GM19025 (cell line): ENCODE results near the gene JCAD.
A peak's percentile ranks its signal among the peaks of the same experiment; 100 is the strongest.
"Not testable (repeated sequence)": the region's sequence is repeated elsewhere in the genome, so short reads cannot be mapped to it uniquely, and the experiment has no call there.

Experiments used
- ATAC-seq: cut with Tn5 transposase; IDR thresholded peaks from one replicate; pipeline ENCODE4 v1.9.1; 2021; ENCODE audit warnings: mild to moderate bottlenecking, low read depth, moderate library complexity; ENCODE audit not compliant: unreplicated experiment

Gene JCAD

DNA sequence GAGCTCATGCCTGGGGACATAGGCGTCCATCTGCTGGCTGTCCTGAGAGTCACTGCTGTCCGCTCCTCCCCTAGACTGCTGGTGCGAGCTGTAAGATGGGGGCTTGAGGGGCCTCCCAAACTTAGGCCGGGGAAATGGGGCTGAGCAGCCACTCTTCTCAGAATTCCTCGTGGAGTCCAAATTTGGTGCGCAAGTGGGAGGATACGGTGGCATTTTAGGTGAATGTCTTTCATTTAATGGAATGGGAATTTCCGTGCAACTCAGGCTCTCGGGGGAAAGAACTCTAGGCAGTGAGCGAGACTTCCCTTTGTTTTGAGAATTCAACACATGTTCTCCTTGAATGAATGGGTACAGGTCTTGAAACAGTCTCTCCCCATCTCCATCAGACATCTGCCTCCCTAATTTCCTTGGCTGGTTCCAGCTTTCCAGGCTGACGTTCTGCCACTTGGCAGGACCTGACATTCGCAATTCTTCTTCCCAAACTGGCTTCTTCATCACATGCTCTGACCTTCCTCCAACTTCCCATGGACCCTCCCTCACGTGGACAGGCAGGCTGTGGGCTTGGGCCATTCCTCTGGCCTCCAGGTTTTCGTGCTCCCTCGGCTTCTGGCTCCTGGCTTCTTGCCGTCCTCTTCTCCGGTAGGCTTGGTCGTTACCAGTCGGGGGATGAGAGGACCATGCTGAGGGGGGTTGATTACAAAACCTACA is 30.1 kb downstream of the JCAD start:
- ATAC-seq: no peak

DNA sequence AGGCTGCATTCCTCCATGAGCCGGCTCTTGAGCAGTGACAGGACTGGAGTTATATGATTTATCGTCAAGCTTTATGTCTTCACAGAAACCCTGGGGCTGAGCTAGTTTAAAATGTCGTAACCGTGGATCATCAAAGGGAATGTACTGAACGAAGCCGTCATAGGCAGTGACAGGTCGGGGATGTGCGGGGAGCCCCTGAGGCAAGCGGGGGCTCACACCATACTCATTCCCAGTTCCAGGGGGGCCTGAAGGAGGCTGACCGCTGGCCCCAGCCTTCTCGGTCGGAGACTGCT is 30.7 kb downstream of the JCAD start:
- ATAC-seq: no peak

DNA sequence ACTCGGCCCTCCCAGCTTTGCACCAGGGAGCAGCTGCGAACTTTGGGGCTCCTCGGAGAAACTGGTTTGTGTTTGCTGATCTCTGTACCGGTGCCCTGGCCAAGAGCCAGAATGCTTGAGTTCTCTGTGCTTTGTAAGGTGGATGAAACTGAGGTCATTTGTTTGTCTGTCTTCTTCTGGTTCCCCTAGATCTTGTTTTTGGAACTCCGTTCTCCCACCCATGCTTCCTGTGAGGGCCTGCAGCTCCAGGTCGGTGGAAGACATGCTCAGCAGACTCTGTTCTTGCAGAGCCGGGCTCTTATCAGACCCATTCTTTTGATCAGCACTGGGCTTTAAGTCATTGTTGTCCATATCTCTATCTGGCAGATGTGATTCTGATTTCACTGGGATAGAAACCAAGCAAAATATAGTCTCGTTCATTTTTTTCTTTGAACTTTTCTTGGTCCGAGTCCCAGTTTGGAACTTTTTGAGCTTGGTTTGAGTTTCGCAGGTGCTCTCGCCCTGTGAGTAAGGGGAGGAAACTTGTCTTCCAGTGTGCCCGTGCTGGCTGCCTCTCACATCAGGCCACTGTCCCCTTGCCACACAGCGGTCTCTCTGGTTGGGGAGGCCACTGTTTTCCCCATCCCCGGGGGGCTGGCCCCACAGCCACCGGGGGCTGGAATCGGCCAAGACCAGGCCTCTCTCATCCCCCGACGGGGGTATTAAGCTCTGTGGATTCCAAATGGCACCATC is 31.2 kb downstream of the JCAD start:
- no peak for ATAC-seq

DNA sequence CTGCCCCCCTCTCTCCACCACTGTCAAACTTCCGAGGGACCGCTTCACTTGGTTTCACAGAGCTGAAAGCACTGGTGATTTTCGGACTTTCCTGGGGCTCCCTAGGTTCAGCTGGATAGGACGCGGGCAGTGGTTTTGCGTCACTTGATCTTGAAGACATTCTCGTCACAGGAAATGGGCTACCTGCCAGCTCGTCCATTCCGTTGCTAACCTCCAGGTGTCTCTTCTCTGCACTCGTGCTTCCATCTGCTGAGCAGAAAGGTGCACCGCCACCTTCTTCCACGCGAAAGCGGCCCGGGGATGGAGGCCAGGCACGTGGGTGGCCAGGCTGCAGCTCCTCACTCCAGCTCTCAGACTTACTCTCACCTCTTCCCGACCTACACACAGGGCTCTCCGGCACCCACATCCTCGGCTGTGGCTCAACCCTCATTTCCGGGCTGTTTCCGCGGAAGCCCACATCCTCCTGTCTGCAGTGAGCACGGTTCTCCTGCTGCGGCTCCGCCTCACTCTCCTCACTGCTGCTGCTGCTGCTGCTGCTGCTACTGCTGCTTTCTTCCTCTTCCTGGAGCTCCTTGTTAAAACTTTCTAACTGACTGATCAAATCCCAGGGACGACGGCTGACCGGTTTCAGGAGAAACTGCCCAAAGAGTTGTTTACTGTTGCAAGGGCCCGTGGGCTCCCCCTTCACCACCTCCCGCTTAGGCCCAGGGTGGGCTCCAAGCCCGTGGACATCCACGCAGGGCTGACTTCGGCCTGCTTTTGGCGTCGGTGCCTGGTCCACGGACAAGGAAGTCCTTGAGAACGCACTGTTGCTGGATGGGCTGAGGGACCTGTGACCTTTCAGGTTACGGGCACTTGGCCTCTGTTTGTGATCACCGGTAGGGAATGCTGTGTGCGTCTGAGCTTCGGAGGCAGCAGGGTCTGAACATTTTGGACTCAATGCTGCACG is 32.1 kb downstream of the JCAD start:
- ATAC-seq: peak; percentile 78

DNA sequence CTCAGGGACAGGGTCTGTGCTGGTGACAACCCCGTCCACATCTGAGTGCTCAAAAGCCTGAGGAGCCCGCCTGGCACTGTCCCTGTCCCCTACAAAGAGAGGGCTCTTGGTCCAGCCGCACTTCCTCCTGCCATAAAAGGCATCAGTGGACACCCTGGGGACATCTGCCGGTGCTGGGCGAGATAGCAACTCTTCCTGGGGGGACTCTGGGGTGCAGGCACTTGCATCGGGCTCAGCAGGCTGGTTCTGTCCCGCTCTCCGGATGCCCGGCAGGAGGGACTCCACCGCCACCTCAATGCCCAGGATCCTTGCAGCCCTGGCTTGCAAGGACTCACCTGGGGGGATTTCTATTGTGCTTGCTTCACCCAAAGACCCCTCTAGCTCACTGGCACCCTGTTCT is 32.8 kb downstream of the JCAD start:
- no peak for ATAC-seq

DNA sequence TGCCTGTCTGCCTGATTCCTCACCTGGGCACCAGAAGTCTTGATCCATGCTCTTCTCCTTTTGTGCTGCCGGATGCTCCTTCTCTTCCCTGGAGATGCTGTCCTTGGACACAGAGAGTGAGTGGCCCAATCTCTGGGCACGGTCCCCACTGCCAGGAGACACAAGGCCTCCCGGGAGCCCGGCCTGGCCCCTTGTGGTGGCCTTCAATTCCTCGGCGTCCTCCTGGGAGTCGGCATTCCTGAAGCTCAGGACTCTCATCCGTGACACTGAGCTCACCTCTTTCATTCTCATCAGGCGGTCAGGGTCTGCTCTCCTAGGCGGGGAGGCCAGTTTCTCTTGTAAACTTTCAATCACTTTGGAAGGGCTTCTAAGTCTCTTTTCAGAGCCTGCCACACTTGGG is 33.3 kb downstream of the JCAD start:
- ATAC-seq: no peak

DNA sequence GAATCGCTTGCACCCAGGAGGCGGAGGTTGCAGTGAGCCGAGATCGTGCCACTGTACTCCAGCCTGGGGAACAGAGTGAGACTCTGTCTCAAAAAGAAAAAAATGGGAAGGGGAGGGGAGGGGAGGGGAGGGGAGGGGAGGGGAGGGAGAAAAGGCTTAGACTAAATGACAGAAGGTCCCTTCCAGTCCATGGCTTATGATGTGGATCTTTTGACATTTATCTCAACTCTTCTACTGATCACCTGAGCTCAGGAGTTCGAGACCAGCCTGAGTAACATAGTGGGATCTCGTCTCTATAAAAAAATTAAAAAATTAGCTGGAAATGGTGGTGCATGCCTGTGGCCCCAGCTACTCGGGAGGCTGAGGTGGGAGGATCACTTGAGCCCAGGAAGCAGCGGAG is 34.0 kb downstream of the JCAD start:
- ATAC-seq: not testable (repeated sequence)

DNA sequence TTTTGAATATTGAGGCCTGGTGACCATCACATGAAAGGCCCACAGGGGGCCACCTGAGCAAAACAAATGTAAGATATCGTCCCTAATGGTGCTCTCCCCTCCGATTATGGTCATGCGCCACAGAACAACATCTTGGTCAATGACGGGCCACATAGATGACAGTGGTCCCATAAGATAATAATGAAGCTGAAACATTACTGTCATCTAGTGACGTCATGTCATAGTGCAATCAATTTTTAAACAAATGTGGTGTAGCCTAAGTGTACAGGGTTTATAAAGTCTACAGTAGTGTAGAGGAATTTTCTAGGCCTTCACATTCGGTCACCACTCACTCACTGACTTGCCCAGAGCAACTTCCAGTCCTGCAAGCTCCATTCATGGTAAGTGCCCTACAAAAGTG is 36.8 kb downstream of the JCAD start:
- no peak for ATAC-seq

DNA sequence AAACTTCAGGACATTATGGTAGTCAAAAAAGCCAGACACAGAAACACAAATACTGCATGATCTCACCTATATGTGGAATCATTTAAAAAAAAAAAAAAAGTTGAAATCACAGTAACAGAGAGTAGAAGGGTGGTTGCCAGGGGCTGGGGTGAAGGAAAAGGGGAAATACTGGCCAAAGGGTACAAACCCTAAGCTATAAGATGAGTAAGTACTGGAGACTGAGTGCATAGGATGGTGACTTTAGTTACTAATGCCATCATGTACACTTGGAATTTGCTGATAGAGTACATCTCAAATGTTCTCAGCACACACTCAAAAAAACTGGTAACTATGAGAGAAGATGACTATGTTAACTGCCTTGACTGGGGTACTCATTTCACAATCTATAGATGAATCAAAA is 39.9 kb downstream of the JCAD start:
- ATAC-seq: no peak

DNA sequence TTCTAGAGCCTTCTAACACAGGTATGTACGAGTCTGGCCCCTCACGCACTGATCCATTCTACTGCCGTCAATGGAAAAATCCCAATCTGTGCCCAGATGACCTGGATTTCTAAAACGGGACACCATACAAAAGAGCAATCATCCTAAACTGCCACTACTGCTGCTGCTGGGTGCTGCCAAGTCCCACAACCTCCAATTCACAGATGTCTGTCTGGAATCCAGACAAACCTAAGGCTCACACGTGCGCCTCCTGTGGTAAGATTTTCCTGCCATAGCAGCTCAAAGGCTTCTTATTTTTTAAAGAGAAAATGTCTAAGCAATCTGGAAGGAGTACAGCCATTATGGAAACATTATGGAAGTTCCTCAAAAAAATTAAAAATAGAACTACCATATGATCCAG is 40.9 kb downstream of the JCAD start:
- no peak for ATAC-seq

DNA sequence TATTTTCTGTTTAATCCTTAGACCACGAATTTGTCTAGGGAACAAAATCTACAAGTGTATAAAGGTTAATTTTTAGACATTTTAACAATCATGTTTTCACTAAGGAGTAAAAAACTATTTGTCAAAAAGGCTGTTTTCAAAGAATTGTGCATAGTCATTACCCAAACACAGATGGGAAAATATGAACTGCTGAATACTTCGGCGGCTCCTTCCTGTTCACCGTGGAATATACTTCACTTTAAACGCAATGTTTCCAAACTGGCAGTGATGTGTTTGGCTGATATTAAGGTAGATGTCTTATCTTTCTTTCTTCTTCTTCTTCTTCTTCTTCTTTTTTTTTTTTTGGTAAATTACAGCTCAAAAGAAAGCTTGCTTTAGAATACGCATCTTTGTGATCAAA is 41.4 kb downstream of the JCAD start:
- no peak for ATAC-seq

DNA sequence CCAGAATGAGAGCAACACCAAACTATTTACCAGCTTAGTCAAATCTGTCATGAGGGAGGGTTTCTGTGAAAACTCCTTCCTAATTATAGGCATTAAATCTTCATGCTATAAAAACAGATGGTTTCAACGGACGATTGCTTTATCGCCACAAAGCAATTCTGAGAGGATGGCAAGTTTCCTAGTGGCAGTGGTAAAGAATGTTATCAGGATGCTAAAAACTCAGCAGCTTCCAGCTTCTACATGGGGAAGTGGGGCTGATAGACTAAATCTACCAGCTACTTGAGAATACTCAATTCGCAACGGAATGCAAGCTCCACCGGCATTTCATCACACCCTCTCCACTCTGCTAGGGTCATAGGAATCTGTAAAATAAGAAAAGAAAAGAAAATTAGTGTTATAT is 41.8 kb downstream of the JCAD start:
- ATAC-seq: no peak

DNA sequence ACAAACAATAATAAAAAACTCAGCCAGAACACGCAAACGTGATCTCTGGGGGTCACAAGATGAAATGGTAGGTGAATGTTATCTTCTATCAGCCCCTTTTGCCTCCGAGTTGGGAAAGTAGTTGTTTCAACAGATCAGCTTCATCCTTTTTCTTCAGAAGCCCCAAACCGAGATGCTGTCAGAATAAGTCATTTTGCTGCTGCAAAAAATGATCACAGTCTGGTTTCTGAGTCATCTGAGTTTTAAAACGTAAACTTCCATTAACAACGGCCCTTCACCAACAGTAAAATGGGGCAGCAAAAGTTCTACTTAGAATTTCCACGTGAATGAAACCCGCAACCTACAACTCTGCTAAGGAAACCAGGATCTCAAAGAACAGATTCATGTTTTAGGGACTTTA is 44.9 kb downstream of the JCAD start:
- no peak for ATAC-seq

DNA sequence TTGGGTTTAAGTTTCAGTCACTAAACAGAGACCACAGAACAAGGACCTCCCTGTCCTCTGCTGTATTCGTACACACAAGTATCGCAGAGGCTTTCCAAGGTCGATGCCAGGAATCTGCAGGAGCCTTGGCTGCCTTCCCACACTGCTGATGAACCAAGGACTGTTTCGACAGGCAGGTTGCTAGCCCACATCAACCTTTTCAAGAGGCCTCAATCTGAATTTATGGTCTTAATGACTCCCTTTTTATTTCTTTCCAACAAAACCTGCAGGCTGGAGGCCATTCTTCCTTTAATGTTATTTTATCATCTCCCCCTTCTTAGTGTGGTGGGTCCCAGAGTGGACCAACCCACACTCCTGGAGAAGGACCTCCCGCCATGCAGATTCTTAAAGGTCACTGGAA is 45.6 kb downstream of the JCAD start:
- ATAC-seq: no peak

DNA sequence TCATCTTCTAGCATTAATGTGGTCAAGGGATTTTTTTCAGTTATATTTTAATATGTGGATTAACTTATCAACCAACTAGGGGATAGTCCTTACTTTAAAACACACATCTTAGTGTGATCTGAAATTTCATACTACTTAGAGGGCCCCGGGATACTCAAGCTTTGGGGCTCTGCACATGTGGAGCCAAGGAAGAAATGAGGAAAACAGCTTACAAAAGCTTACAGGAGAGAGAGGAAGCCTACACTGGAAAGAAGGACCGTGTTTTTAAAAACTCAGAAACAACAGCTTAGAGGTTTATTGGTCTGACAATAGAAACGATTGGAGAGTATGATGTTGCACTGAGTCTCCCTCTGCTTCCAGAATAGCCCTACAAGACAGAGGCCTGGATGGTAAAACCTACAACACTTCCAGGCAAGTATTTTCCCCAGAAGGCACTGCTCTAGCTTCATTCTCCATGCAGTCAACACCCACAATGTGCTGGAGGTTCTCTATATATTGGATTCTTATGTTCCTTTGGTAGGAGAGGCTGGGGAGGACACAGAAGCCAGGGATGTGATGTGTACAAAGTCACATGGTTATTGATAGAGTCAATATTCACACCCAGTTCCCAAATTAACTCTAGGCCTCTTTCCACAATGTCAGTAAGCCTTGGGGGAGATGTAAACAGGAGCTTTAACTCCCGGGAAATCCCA is 47.3 kb downstream of the JCAD start:
- ATAC-seq: no peak

DNA sequence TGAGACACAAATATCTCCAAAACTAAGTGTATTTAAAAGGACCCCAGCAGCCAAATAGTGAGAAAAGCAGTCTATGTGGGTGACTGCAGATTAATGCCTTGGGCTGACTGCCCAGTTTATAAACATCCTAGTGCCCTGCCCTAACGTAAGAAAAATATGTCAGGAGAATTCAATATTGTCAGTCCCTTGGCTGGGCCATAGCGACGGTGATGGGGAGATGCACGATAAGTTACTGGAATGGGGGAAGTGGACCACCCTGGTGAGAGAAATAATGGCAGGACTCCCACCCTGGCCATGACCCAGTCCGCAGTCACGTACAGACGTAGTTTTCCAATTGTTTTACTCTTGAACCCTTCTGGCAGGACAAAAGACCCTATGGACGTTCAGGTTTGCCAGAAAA is 48.0 kb downstream of the JCAD start:
- no peak for ATAC-seq

DNA sequence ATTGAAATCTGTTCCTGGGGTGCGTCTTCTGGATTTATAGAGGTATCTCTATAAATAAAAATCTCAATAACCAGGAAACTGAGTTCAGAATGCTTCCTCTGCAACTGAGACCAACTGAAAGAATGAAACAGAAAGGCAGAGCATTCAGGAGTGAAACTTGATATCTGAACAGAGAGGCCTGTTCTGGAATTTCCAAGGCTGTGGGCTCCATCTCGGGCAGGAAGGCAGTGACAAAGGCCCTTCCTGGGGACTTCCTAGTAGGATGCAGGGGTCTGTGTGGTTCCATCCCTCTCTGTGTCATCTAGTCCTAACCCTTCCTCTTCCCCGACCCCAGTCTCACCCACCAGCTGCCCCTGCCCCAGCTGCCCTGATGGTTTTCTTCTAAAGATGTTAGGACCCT is 52.0 kb downstream of the JCAD start:
- no peak for ATAC-seq

DNA sequence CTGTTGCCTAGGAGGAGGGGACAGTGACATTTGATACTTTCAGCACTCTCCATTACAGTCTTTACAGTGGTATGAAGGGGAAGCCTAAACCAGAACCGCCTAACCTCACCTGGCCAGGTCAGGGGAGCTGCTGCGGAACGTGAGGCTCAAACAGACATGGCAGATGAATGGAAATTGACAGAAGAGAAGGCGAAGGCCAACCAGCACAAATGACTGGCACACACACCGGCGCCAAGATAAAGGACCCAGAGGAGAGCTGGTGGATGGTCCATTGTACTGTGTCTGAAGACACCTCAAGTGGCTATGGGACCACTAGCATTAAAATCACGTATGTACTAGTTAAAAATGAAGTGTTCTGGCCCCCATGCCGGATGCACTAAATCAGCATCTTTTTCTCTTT is 53.0 kb downstream of the JCAD start:
- no peak for ATAC-seq

DNA sequence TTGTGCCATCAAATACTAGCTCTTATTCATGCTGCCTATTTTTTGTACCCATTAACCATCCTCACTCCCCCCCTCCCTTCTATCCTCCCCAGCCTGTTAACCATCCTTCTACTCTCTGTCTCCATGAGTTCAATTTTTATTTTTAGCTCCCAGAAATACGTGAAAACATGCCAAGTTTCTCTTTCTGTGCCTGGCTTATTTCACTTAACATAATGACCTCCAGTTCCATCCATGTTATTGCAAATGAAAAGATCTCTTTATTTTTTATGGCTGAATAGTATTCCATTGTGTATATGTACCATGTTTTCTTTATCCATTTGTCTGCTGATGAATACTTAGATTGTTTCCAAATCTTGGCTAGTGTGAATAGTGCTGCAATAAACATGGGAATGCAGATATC is 54.3 kb downstream of the JCAD start:
- ATAC-seq: not testable (repeated sequence)

DNA sequence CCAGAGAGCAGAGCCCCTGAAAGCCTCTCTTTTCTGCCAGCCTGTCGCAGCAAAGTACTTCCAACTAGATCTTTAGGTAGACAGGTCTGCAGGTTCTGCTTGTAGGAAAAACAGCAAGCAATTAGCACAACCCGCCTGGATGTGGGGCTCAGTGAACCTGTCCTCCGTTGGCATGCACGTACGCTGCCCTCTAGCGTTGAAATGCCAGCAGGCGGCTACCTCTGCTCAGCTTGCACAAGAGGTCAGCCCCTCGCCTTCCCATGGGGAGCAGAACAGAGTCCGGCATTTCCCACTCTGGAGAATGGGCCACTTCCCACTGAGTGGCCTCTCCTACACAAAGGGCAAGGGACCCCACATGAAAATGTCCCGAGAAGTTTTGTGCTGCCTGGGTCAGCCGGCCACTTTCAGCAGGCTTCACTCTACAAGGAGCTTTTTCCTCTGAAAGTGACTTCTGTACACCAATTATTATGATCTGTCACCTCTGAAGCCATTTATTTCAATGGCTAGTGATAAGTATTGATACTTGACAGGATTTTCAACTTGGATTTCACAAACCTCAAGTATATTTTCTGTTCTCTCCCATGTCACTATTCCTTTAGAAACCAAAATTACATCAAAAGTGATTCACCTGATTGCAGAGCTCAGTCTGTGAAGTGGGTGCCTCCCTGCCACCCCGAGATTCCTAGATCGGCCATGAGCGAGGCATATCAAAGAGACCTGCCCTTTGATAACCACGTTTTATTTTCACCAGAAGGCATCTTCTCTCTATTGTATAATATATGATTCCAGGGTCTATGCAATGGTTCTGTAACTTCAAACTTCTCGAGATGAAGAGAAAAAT is 56.7 kb downstream of the JCAD start:
- no peak for ATAC-seq
